ENCODE results near the gene SELPLG. TPM values are rescaled to one million over a fixed set of nuclear protein-coding genes. Genes with fewer than 3 reads are reported as not detected.
"Not testable (repeated sequence)": the region's sequence is repeated elsewhere in the genome, so short reads cannot be mapped to it uniquely, and the experiment has no call there.

SELPLG gene
- total and polyA plus RNA-seq, 3 experiments from 2014 or later, result 37.0 to 760 (median 37.7) TPM

DNA sequence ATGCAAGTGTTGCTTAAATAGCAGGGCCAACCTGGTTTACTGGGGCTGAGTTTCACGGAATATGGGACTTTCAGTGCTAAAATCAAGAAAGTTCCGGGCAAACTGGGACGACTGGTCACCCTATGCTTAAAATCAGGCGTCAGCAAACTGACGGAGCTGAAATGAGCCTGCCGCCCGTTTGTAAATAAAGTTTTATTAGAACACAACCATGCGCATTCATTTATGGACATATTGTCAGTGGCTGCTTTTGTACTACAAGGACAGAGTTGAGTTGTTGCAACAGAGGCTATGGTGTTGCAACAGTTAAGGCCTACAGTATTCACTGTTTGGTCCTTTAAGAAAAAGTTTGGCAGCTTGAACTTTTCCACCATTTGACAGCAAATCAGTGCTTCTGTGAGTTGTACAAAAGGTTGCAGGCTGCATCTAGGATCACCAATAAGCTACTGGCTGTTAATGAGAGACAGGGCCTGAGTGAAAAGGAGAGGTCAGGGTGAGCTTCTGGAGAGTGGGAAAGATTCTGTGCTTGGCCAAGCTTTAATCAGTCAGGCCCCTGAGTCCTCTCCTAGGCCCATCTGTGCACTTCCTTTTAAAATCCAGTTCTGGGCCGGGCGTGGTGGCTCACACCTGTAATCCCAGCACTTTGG is 13.3 kb downstream of the SELPLG start:
- Histone ChIP-seq H3K4me3 (ENCODE audit: low read length) (no peak overlapping the region), H3K36me3 (ENCODE audit: insufficient read depth, low read length) (peaks cover 43% of the 10 kb centered on the region), H3K27me3 (ENCODE audit: insufficient read depth, low read length, poor library complexity, severe bottlenecking) (no peaks in the 10 kb centered on the region), H3K27ac (ENCODE audit: low read depth, low read length) (no peak overlapping the region), H3K4me1 (ENCODE audit: insufficient read depth, low read length) (peaks cover 68% of the 10 kb centered on the region), H3K9me3 (ENCODE audit: low read length) (peaks cover 7% of the 10 kb centered on the region)
- no peak for DNase-seq
- Mint-ChIP-seq H3K27ac (peak overlapping the region; percentile 23 to 98 (median 88)), H3K4me3 (peak overlapping the region in 3 of 7 donors; percentile 4 to 25 (median 5)), H3K9me3 (peaks cover 0 to 5% (median 0%) of the 10 kb centered on the region in 5 donors), H3K36me3 (peaks cover 18 to 67% (median 24%) of the 10 kb centered on the region in 3 donors), H3K4me1 (peaks cover 70 to 94% (median 76%) of the 10 kb centered on the region in 3 donors), H3K27me3 (no peaks in the 10 kb centered on the region)
- ChIA-PET POLR2A (interaction anchor here (0.6 to 5.7 kb wide), 2 partner anchors 12 to 24 kb away, joined by 13 to 79 read pairs; partner anchors contain the start of gene SELPLG), CTCF (interaction anchor here (1.3 to 11.4 kb wide), 5 partner anchors 14 to 182 kb away, joined by 4 to 330 read pairs (median 47); partner anchors contain the start of genes ISCU, SART3 and SELPLG)

DNA sequence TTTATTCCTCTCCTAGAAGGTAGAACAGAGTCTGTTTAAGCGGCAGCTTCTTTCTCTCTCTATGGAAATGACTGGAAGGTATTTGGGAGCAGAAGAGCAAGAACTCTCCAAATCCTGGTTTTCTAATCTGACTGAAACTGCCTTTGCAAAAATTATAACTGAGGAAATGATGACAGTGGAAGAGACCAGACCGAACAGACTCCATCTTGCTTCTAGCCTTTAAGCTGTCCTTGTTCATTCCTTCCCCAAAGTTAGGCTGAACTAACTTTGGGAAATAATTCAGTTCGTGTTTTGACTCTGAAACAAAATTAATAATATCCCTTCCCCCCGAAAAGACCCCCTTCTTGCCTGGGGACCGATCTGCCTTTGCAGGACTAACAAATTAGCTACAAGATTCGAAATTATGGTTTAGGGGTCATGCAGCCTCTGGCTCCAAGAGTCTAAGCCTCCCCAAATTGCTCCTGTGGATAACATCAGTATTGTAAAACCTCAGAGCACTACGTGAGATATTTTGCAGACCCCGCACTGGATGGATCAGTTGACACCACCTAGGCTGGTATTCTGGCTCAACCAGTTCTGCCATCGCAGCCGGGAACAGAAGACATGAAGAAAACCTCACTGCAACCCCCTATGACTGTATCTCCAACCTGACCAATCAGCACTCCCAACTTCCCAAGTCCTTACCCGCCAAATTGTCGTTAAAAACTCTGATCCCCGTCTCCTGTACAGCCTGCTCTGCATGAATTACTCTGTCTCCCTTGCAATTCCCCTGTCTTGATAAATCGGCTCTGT is 14.1 kb downstream of the SELPLG start:
- H3K36me3 ChIP-seq (ENCODE audit: insufficient read depth, low read length), result peaks cover 39% of the 10 kb centered on the region
- ChIA-PET CTCF (interaction anchor here (1.2 to 11.4 kb wide), 8 partner anchors 12 to 331 kb away, joined by 3 to 330 read pairs (median 36); partner anchors contain the start of genes ISCU, SART3 and SELPLG), POLR2A (interaction anchor here (0.6 to 5.7 kb wide), 2 partner anchors 13 to 25 kb away, joined by 13 to 79 read pairs; partner anchors contain the start of gene SELPLG)
- no peak overlapping the region for H3K4me3 ChIP-seq (ENCODE audit: low read length)
- Mint-ChIP-seq H3K9me3 (peaks cover 0 to 7% (median 0%) of the 10 kb centered on the region in 5 donors), H3K4me1 (peaks cover 67 to 89% (median 70%) of the 10 kb centered on the region in 3 donors), H3K36me3 (peaks cover 14 to 60% (median 24%) of the 10 kb centered on the region in 3 donors), H3K27me3 (no peaks in the 10 kb centered on the region), H3K27ac (peak overlapping the region; percentile 23 to 98 (median 90)), H3K4me3 (peak overlapping the region in 2 of 7 donors; percentile 4 to 25)
- H3K4me1 ChIP-seq (ENCODE audit: insufficient read depth, low read length), result peaks cover 62% of the 10 kb centered on the region
- no peaks in the 10 kb centered on the region for H3K27me3 ChIP-seq (ENCODE audit: insufficient read depth, low read length, poor library complexity, severe bottlenecking)
- H3K9me3 ChIP-seq (ENCODE audit: low read length), result peaks cover 7% of the 10 kb centered on the region
- H3K27ac ChIP-seq (ENCODE audit: low read depth, low read length), result no peak overlapping the region
- DNase-seq, result no peak

- peaks cover 66 to 88% (median 74%) of the 10 kb centered on the region in 3 donors for H3K4me1 Mint-ChIP-seq
- ChIA-PET CTCF (interaction anchor here (0.8 to 11.4 kb wide), 17 partner anchors 11 to 332 kb away, joined by 3 to 330 read pairs (median 6); partner anchors contain the start of genes ISCU, SART3 and SELPLG), POLR2A (interaction anchor here (2.1 to 5.7 kb wide), 3 partner anchors 14 to 56 kb away, joined by 11 to 79 read pairs (median 34); partner anchors contain the start of genes ISCU and SELPLG)
- H3K36me3 ChIP-seq (ENCODE audit: insufficient read depth, low read length), result peaks cover 33% of the 10 kb centered on the region
- not testable (repeated sequence) for H3K9me3 ChIP-seq (ENCODE audit: low read length); H3K27me3 ChIP-seq (ENCODE audit: insufficient read depth, low read length, poor library complexity, severe bottlenecking); H3K4me3 ChIP-seq (ENCODE audit: low read length); DNase-seq; H3K9me3 Mint-ChIP-seq; H3K27ac ChIP-seq (ENCODE audit: low read depth, low read length); H3K27me3 Mint-ChIP-seq
- peak overlapping the region; percentile 83 to 100 (median 96) for H3K27ac Mint-ChIP-seq
- H3K4me3 Mint-ChIP-seq, result peak overlapping the region in 2 of 7 donors; percentile 9 to 47
- peaks cover 17 to 54% (median 21%) of the 10 kb centered on the region in 3 donors for H3K36me3 Mint-ChIP-seq
- H3K4me1 ChIP-seq (ENCODE audit: insufficient read depth, low read length), result peaks cover 62% of the 10 kb centered on the region
Observed at GRCh38 chr12:108618953-108619274, 14.8 kb downstream of the SELPLG start.

GRCh38 chr12:108618079-108618952 is 15.4 kb downstream of the SELPLG start:
- Histone ChIP-seq H3K4me1 (ENCODE audit: insufficient read depth, low read length) (peaks cover 56% of the 10 kb centered on the region), H3K9me3 (ENCODE audit: low read length) (peaks cover 7% of the 10 kb centered on the region), H3K27me3 (ENCODE audit: insufficient read depth, low read length, poor library complexity, severe bottlenecking) (no peaks in the 10 kb centered on the region), H3K4me3 (ENCODE audit: low read length) (no peak overlapping the region), H3K27ac (ENCODE audit: low read depth, low read length) (no peak overlapping the region), H3K36me3 (ENCODE audit: insufficient read depth, low read length) (peaks cover 27% of the 10 kb centered on the region)
- ChIA-PET POLR2A (interaction anchor here (0.5 to 5.7 kb wide), 6 partner anchors 14 to 1298 kb away, joined by 4 to 79 read pairs (median 8); partner anchors contain the start of genes CORO1C, ISCU and SELPLG), CTCF (interaction anchor here (0.6 to 11.4 kb wide), 40 partner anchors 10 to 478 kb away, joined by 3 to 330 read pairs (median 4); partner anchors contain the start of genes ISCU, SART3 and SELPLG)
- DNase-seq, result peak; percentile 68 to 82 (median 75)
- Mint-ChIP-seq H3K4me1 (peaks cover 62 to 83% (median 70%) of the 10 kb centered on the region in 3 donors), H3K36me3 (peaks cover 17 to 48% (median 18%) of the 10 kb centered on the region in 3 donors), H3K27me3 (no peaks in the 10 kb centered on the region), H3K4me3 (peak overlapping the region; percentile 9 to 50 (median 37)), H3K27ac (peak overlapping the region; percentile 83 to 100 (median 96)), H3K9me3 (peaks cover 0 to 7% (median 0%) of the 10 kb centered on the region in 5 donors)

DNA sequence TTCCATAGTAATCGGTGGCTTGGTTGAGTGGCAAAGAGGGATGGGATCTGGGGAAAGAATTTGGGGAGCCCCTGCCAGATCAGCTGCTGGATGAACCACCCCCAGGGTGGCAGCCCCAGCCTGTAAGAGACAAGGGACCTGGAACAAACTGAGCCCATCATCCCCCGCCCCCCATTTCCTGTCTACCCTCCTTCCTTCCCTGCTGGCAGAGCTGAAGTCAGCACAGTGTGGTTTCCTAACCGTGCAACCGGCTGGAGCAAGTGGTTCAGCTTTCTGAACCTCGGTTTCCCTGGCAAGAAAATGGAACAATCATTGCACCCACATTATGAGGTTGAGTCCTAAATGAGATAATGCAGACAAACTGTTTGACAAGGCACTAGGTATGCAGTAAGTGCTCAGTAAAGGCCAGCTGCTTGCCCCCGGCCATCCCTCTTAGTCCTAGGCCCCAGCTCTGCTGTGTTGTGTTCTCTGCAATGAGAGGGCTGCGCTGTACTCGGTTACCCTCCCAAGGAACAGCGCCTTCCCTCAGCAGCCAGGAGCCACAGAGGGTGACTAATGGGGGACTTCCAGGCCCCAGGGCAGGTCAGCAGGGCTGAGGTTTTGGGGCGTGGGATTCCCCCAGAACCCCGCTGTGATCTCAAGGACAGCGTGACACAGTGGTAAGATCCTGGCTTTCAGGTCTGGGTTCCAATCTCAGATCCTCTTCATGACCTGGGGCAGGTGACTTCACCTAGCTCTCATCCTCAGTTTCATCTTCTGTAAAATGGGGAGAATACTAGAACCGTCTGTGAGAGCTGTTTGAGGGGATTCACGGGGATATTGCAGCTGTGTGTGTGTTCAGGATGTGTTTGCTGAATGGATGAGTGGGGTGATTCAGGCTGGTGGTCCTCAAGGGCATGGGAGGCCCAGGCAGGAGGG is 16.5 kb downstream of the SELPLG start:
- Histone ChIP-seq H3K27me3 (ENCODE audit: insufficient read depth, low read length, poor library complexity, severe bottlenecking) (no peaks in the 10 kb centered on the region), H3K4me3 (ENCODE audit: low read length) (no peak overlapping the region), H3K9me3 (ENCODE audit: low read length) (peaks cover 7% of the 10 kb centered on the region), H3K4me1 (ENCODE audit: insufficient read depth, low read length) (peaks cover 45% of the 10 kb centered on the region), H3K27ac (ENCODE audit: low read depth, low read length) (peak overlapping the region; percentile 19), H3K36me3 (ENCODE audit: insufficient read depth, low read length) (peaks cover 16% of the 10 kb centered on the region)
- Mint-ChIP-seq H3K27me3 (no peaks in the 10 kb centered on the region), H3K36me3 (peaks cover 14 to 37% (median 15%) of the 10 kb centered on the region in 3 donors), H3K27ac (peak overlapping the region; percentile 92 to 100 (median 98)), H3K9me3 (peaks cover 0 to 7% (median 0%) of the 10 kb centered on the region in 5 donors), H3K4me1 (peaks cover 59 to 74% (median 67%) of the 10 kb centered on the region in 3 donors), H3K4me3 (peak overlapping the region; percentile 28 to 72 (median 57))
- CTCF ChIA-PET, result interaction anchor here (0.6 to 11.4 kb wide), 35 partner anchors 9 to 479 kb away, joined by 3 to 330 read pairs (median 4); partner anchors contain the start of genes ISCU, SART3 and SELPLG
- peak; percentile 62 to 89 (median 73) for DNase-seq
- POLR2A ChIA-PET, result interaction anchor here (0.5 to 5.7 kb wide), 7 partner anchors 16 to 1297 kb away, joined by 3 to 79 read pairs (median 6); partner anchors contain the start of genes CORO1C, ISCU, SELPLG and SSH1

GRCh38 chr12:108616359-108616758 is 17.3 kb downstream of the SELPLG start:
- Histone ChIP-seq H3K27me3 (ENCODE audit: insufficient read depth, low read length, poor library complexity, severe bottlenecking) (no peaks in the 10 kb centered on the region), H3K27ac (ENCODE audit: low read depth, low read length) (peak overlapping the region; percentile 19), H3K4me3 (ENCODE audit: low read length) (no peak overlapping the region), H3K36me3 (ENCODE audit: insufficient read depth, low read length) (peaks cover 9% of the 10 kb centered on the region), H3K4me1 (ENCODE audit: insufficient read depth, low read length) (peaks cover 37% of the 10 kb centered on the region), H3K9me3 (ENCODE audit: low read length) (peaks cover 7% of the 10 kb centered on the region)
- CTCF ChIA-PET, result interaction anchor here (1.1 to 11.4 kb wide), 6 partner anchors 8 to 364 kb away, joined by 3 to 330 read pairs (median 46); partner anchors contain the start of genes ISCU, SART3 and SELPLG
- Mint-ChIP-seq H3K27ac (peak overlapping the region; percentile 92 to 100 (median 98)), H3K36me3 (peaks cover 14 to 28% (median 15%) of the 10 kb centered on the region in 3 donors), H3K4me1 (peaks cover 59 to 72% (median 68%) of the 10 kb centered on the region in 3 donors), H3K9me3 (peaks cover 0 to 7% (median 0%) of the 10 kb centered on the region in 5 donors), H3K27me3 (no peaks in the 10 kb centered on the region), H3K4me3 (peak overlapping the region in 2 of 7 donors; percentile 57 to 63)
- POLR2A ChIA-PET, result interaction anchor here (0.5 to 5.7 kb wide), 5 partner anchors 8 to 246 kb away, joined by 3 to 79 read pairs (median 4); partner anchors contain the start of genes ISCU, SELPLG and SSH1
- DNase-seq, result no peak

All from CD8-positive, alpha-beta memory T cell (primary cell).